HG02973 (cell line): ENCODE results near the gene PFKFB3.
A peak's percentile ranks its signal among the peaks of the same experiment; 100 is the strongest.

Experiments
- ATAC-seq: cut with Tn5 transposase; IDR thresholded peaks from one replicate; pipeline ENCODE4 v1.9.1; 2021; ENCODE audit warnings: moderate library complexity; ENCODE audit not compliant: unreplicated experiment

Gene PFKFB3

DNA sequence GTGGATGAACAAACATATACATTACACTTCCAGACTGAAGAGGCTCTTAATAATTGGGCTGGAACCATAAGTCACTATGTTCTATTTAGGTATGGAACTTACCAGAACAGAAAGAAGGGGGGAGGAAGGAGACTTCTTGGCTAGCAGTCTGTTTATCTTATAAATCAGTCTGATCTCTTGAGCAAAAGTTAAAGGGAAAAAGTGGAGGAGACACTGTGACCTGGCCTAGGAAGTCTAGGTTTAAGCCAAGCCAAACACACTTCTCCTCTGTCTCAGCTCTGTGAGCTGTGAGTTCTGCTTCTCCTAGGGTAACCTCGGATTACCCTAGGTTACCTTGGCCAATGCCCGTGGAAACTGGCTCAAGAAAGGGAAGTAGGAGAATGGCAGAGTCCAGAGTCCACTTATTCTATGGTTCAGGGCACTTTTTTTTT, 95.2 kb downstream of the PFKFB3 start:
- no peak for ATAC-seq

DNA sequence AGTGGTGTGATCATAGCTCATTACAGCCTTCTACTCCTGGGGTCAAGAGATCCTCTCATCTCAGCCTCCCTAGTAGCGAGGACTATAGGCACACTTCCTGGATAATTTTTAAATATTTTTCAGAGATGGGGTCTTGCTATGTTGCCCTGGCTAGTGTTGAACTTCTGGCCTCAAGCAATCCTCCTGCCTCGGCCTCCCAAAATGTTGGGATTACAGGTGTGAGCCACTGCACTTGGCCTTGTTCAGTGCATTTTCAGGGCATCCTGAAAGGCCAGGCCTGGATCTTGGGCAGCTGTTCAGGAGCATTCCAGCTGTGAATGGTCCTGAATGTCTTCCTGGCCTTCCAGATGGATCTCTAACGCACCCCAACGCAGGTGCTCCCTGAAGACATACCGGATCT, 95.7 kb downstream of the PFKFB3 start:
- ATAC-seq: no peak

GRCh38 chr10:6299234-6299633, 96.5 kb downstream of the PFKFB3 start:
- no peak for ATAC-seq

DNA sequence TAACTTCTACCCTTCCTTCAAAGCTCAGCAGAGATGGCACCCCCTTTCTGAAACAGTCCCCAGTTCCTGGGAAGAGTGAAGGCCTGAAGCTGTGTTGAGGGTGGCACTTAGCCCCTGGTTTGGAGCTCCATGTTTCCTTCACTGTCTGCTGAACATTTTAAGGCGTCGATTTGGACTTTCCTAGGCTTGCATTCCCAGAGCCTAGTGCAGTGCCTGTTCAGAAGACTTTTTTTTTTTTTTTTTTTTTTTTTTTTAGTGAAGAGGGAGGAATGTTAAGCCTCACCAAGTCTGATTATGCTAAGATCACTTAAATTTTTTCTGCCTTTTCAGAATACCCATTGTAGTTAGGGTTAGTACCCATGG, 97.0 kb downstream of the PFKFB3 start:
- no peak for ATAC-seq

GRCh38 chr10:6300106-6300783, 97.5 kb downstream of the PFKFB3 start:
- peak; percentile 89 for ATAC-seq

- ATAC-seq: no peak
Measured at GRCh38 chr10:6300784-6301460, 98.2 kb downstream of the PFKFB3 start.

DNA sequence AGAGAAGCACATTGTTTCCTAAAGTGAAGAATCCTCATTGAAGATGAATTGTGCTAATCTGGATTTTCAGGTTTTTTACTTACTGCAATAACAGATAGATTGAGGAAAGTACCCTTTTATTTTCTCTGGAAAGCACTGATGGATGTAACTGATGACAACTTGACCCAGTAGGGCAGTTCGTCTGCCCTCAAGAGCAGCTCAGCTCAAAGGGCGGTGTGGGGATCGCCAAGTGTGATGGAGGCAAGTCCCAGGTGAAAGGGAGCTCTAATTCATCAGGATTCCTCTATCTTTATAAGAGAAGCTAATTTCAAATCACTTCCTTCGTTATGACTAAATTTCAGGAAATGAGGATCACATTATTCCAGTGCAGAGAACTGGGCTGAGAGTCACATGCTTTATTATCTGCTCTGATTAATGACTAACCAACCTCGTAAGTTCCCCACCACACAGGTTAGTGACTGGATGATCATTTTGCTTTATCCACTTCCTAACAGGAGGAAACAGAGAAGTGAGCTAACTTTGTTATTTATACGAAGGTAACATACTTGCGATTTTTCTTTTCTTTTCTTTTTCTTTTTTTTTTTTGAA, 98.8 kb downstream of the PFKFB3 start:
- no peak for ATAC-seq
